ENCODE measurements around the gene MOXD1.

DNA sequence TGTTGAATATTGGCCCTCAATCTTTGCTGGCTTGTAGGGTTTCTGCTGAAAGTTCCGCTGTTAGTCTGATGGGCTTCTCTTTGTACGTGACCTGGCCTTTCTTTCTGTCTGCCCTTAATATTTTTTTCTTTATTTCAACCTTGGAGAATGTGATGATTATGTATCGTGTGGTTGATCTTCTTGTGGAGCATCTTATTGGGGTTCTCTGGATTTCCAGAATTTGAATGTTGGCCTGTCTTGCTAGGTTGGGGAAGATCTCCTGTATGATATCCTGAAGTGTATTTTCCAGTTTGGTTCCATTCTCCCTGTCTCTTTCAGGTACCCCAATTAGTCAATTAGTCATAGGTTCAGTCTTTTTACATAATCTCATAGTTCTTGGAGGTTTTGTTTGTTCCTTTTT is 22.6 kb upstream of the MOXD1 start:
- TF ChIP-seq, protein P1, sequence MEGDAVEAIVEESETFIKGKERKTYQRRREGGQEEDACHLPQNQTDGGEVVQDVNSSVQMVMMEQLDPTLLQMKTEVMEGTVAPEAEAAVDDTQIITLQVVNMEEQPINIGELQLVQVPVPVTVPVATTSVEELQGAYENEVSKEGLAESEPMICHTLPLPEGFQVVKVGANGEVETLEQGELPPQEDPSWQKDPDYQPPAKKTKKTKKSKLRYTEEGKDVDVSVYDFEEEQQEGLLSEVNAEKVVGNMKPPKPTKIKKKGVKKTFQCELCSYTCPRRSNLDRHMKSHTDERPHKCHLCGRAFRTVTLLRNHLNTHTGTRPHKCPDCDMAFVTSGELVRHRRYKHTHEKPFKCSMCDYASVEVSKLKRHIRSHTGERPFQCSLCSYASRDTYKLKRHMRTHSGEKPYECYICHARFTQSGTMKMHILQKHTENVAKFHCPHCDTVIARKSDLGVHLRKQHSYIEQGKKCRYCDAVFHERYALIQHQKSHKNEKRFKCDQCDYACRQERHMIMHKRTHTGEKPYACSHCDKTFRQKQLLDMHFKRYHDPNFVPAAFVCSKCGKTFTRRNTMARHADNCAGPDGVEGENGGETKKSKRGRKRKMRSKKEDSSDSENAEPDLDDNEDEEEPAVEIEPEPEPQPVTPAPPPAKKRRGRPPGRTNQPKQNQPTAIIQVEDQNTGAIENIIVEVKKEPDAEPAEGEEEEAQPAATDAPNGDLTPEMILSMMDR (IDR thresholded peaks at IDR 0.05; ENCODE audit: poor library complexity): no peak
- no peak for TF ChIP-seq EZH2 (IDR thresholded peaks at IDR 0.05; ENCODE audit: borderline replicate concordance)

Data from hepatocyte (in vitro differentiated cells).